OCI-LY3 (cell line): ENCODE data around the gene ABCC3.

Experiments
- H2AFZ ChIP-seq: fragments of 200-600, 300-600 bp; shearing (Covaris generic); 2 replicates; pipeline ENCODE4 v1.6.0; 2014; ENCODE audit warnings: antibody characterized with exemption, low read depth, low read length
- H3K27ac ChIP-seq: fragments of 200-600, 300-600 bp; sonication (generic); 2 replicates; pipeline ENCODE4 v1.5.1; 2014; ENCODE audit warnings: mild to moderate bottlenecking, low read length, moderate library complexity, mixed read lengths
- H3K27me3 ChIP-seq: fragments of 200-600, 300-600 bp; sonication (generic); 2 replicates; pipeline ENCODE4 v1.6.1; 2014; ENCODE audit warnings: low read depth, low read length, mixed read lengths
- H3K36me3 ChIP-seq: fragments of 200-600, 300-600 bp; sonication (generic); replicated peaks from 2 replicates; pipeline ENCODE3; 2014; ENCODE audit warnings: low read depth, low read length, mixed read lengths
- H3K4me1 ChIP-seq: fragments of 300-600, 200-600 bp; sonication (generic); 2 replicates; pipeline ENCODE4 v1.6.1; 2014; ENCODE audit warnings: low read length, mixed read lengths
- H3K4me2 ChIP-seq: fragments of 200-600, 300-600 bp; sonication (generic); 2 replicates; pipeline ENCODE4 v1.6.1; 2014; ENCODE audit warnings: low read length, mixed read lengths
- H3K4me3 ChIP-seq: fragments of 300-600, 200-600 bp; sonication (generic); 2 replicates; pipeline ENCODE4 v1.5.1; 2014; ENCODE audit warnings: antibody characterized with exemption, mild to moderate bottlenecking, low read length, moderate library complexity
- H3K79me2 ChIP-seq: fragments of 300-600, 200-600 bp; shearing (Covaris generic); 2 replicates; pipeline ENCODE4 v1.6.1; 2014; ENCODE audit warnings: mild to moderate bottlenecking, low read length, mixed read lengths
- H3K9ac ChIP-seq: fragments of 300-600, 200-600 bp; shearing (Covaris generic); 2 replicates; pipeline ENCODE4 v1.6.0; 2014; ENCODE audit warnings: mild to moderate bottlenecking, low read length, moderate library complexity
- H3K9me3 ChIP-seq: fragments of 200-600, 300-600 bp; shearing (Covaris generic); 2 replicates; pipeline ENCODE4 v1.6.1; 2014; ENCODE audit warnings: low read length, mixed read lengths; ENCODE audit not compliant: insufficient read depth
- H4K20me1 ChIP-seq: fragments of 200-600, 300-600 bp; sonication (generic); 2 replicates; pipeline ENCODE4 v1.6.1; 2016; ENCODE audit warnings: low read length, mixed read lengths; ENCODE audit not compliant: insufficient read depth
- EZH2phosphoT487 ChIP-seq: fragments of 200-600 bp; shearing (Covaris generic); IDR thresholded peaks from 2 replicates; pipeline ENCODE4 v1.6.1; 2018; ENCODE audit warnings: antibody characterized with exemption, mixed run types, low read depth
- TF ChIP-seq, protein P1 (sequence below): fragments of 200-600, 300-600 bp; sonication (generic); IDR thresholded peaks from 2 replicates; pipeline ENCODE4 v1.5.1; 2014; ENCODE audit warnings: antibody characterized with exemption, low read length, low read depth

The ABCC3 gene

GRCh38 chr17:50686494-50687199 lies 52.0 kb downstream of the ABCC3 start:
- Histone ChIP-seq H2AFZ (no peak overlapping the region), H3K9ac (no peak overlapping the region), H4K20me1 (no peaks in the 10 kb centered on the region), H3K4me1 (peaks cover 3% of the 10 kb centered on the region; the same call in 1 of the 2 replicates), H3K9me3 (no peaks in the 10 kb centered on the region), H3K4me2 (no peak overlapping the region), H3K27ac (no peak overlapping the region), H3K27me3 (no peaks in the 10 kb centered on the region), H3K36me3 (no peaks in the 10 kb centered on the region), H3K4me3 (no peak overlapping the region), H3K79me2 (no peaks in the 10 kb centered on the region)
- no peak for TF ChIP-seq EZH2phosphoT487
- TF ChIP-seq, protein P1, sequence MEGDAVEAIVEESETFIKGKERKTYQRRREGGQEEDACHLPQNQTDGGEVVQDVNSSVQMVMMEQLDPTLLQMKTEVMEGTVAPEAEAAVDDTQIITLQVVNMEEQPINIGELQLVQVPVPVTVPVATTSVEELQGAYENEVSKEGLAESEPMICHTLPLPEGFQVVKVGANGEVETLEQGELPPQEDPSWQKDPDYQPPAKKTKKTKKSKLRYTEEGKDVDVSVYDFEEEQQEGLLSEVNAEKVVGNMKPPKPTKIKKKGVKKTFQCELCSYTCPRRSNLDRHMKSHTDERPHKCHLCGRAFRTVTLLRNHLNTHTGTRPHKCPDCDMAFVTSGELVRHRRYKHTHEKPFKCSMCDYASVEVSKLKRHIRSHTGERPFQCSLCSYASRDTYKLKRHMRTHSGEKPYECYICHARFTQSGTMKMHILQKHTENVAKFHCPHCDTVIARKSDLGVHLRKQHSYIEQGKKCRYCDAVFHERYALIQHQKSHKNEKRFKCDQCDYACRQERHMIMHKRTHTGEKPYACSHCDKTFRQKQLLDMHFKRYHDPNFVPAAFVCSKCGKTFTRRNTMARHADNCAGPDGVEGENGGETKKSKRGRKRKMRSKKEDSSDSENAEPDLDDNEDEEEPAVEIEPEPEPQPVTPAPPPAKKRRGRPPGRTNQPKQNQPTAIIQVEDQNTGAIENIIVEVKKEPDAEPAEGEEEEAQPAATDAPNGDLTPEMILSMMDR, result no peak

DNA sequence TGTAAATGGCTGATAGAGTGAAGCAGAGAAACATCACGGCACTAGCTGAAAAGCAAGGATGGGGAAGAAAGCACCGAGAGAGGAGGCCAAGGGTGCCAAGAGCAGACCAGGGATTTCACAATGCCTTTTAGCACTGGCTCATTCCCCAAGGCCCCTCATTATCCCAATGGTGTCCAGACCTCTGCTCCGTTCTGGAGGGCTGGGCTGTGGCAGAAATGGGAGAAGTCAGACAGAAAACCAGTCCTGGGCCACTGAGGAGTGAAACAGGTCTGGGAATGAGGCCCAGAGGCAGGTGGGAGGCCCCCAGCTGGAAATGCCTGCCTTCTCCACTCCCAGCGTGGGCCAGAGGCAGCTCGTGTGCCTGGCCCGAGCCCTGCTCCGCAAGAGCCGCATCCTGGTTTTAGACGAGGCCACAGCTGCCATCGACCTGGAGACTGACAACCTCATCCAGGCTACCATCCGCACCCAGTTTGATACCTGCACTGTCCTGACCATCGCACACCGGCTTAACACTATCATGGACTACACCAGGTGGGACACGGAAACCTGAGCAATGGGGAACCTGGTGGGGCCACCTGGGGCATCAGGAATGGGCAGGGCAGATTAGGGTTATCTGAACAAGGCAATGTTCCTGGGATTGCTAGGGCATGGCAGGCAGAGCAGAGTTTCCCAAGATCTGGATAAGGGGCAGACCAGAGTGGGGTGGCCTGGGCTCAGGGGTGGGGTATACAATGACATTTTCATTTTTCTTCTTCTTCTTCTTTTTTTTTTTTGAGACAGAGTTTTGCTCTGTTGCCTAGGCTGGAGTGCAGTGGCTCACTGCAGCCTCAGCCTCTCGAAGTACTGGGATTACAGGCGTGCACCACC lies 52.8 kb downstream of the ABCC3 start:
- Histone ChIP-seq H3K4me3 (no peak overlapping the region), H3K27ac (no peak overlapping the region), H3K4me1 (peaks cover 10% of the 10 kb centered on the region), H4K20me1 (no peaks in the 10 kb centered on the region), H3K27me3 (no peaks in the 10 kb centered on the region), H2AFZ (no peak overlapping the region), H3K36me3 (peaks cover 3% of the 10 kb centered on the region), H3K9ac (no peak overlapping the region), H3K9me3 (no peaks in the 10 kb centered on the region), H3K4me2 (no peak overlapping the region), H3K79me2 (no peaks in the 10 kb centered on the region)
- TF ChIP-seq, protein P1, result no peak
- no peak for TF ChIP-seq EZH2phosphoT487

GRCh38 chr17:50688245-50688644 lies 53.6 kb downstream of the ABCC3 start:
- peaks cover 15% of the 10 kb centered on the region for H3K4me1 ChIP-seq
- no peak overlapping the region for H3K27ac ChIP-seq

More at GRCh38 chr17:50688245-50688644, 53.6 kb downstream of the ABCC3 start:
- Histone ChIP-seq H3K4me2 (no peak overlapping the region), H4K20me1 (no peaks in the 10 kb centered on the region), H3K4me3 (no peak overlapping the region), H2AFZ (no peak overlapping the region), H3K9ac (no peak overlapping the region), H3K36me3 (peaks cover 11% of the 10 kb centered on the region), H3K79me2 (no peaks in the 10 kb centered on the region), H3K27me3 (no peaks in the 10 kb centered on the region), H3K9me3 (no peaks in the 10 kb centered on the region)
- TF ChIP-seq, protein P1, result no peak
- TF ChIP-seq EZH2phosphoT487, result no peak
